Parathyroid adenoma (tissue), 2 donors: ENCODE data around the gene ARID3B.

Source experiments
- H2AFZ ChIP-seq: fragments of 300-600 bp; sonication (generic); one replicate; pipeline ENCODE4 v1.7.0; 2017; ENCODE audit warnings: antibody characterized with exemption, mild to moderate bottlenecking
- H3K27ac ChIP-seq: fragments of 300-600 bp; sonication (generic); one replicate; pipeline ENCODE4 v1.7.0; 2017
- H3K27me3 ChIP-seq: fragments of 300-600 bp; sonication (generic); one replicate; pipeline ENCODE4 v1.7.0; 2017; ENCODE audit warnings: low read length; ENCODE audit not compliant: control insufficient read depth, insufficient read depth
- H3K36me3 ChIP-seq: fragments of 300-600 bp; sonication (generic); one replicate; pipeline ENCODE4 v1.7.0; 2017; ENCODE audit warnings: low read length; ENCODE audit not compliant: control insufficient read depth, insufficient read depth
- H3K4me1 ChIP-seq: fragments of 300-600 bp; sonication (generic); one replicate; pipeline ENCODE4 v1.7.0; 2017; ENCODE audit warnings: control low read depth
- H3K4me2 ChIP-seq: fragments of 300-600 bp; sonication (generic); one replicate; pipeline ENCODE4 v1.7.0; 2017; ENCODE audit warnings: low read length
- H3K4me3 ChIP-seq: fragments of 300-600 bp; sonication (generic); one replicate; pipeline ENCODE4 v1.7.0; 2017; ENCODE audit warnings: low read depth, low read length
- H3K79me2 ChIP-seq: fragments of 300-600 bp; sonication (generic); one replicate; pipeline ENCODE4 v1.7.0; 2017; ENCODE audit warnings: control low read depth
- H3K9ac ChIP-seq: fragments of 300-600 bp; sonication (generic); one replicate; pipeline ENCODE4 v1.7.0; 2017; ENCODE audit warnings: mild to moderate bottlenecking
- H3K9me3 ChIP-seq: fragments of 300-600 bp; sonication (generic); one replicate; pipeline ENCODE4 v1.7.0; 2017; ENCODE audit warnings: low read length; ENCODE audit not compliant: control insufficient read depth
- TF ChIP-seq, protein P1 (sequence below): fragments of 300-600 bp; sonication (generic); IDR thresholded peaks from one replicate; pipeline ENCODE4 v1.7.0; 2017; ENCODE audit warnings: antibody characterized with exemption, mild to moderate bottlenecking
- donor health status: primary hyperparathyroidism.

Gene ARID3B

DNA sequence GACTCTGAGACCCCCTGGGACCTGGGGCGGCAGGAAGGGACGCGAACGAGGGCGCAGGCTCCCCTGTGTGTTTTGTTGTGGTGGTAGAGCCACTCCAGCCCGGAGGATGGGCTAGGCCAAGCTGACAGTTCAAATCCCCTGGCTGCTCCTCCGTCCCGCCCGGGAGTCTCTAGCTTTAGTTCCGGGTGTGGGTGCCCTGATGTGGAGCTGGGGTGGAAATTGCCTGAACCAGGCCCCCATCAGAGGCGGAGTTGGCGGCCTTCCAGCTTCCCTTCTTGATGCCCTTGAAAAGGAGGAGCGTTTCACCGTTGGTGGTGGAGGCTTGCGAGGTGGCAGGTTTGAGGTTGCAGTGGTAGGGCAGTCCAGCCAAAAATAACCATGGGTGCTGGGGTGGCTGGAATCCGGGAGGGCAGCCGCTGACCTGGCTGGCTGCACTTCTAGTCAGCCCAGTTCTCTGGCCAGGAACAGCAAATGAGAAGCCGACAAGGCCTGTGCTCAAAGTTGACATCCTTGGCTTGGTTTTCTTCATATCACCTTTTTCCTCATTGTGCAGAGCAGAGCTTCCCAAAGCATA, 75.4 kb downstream of the ARID3B start:
- Histone ChIP-seq H3K9ac (peak overlapping the region; percentile 94), H3K9me3 (no peaks in the 10 kb centered on the region), H3K36me3 (no peaks in the 10 kb centered on the region), H3K4me1 (peaks cover 12% of the 10 kb centered on the region), H3K4me2 (peak overlapping the region; percentile 89), H3K4me3 (peak overlapping the region; percentile 95), H3K27ac (peak overlapping the region; percentile 94), H3K79me2 (peaks cover 21% of the 10 kb centered on the region), H3K27me3 (no peaks in the 10 kb centered on the region), H2AFZ (peak overlapping the region; percentile 88)
- TF ChIP-seq, protein P1, sequence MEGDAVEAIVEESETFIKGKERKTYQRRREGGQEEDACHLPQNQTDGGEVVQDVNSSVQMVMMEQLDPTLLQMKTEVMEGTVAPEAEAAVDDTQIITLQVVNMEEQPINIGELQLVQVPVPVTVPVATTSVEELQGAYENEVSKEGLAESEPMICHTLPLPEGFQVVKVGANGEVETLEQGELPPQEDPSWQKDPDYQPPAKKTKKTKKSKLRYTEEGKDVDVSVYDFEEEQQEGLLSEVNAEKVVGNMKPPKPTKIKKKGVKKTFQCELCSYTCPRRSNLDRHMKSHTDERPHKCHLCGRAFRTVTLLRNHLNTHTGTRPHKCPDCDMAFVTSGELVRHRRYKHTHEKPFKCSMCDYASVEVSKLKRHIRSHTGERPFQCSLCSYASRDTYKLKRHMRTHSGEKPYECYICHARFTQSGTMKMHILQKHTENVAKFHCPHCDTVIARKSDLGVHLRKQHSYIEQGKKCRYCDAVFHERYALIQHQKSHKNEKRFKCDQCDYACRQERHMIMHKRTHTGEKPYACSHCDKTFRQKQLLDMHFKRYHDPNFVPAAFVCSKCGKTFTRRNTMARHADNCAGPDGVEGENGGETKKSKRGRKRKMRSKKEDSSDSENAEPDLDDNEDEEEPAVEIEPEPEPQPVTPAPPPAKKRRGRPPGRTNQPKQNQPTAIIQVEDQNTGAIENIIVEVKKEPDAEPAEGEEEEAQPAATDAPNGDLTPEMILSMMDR, result no peak

DNA sequence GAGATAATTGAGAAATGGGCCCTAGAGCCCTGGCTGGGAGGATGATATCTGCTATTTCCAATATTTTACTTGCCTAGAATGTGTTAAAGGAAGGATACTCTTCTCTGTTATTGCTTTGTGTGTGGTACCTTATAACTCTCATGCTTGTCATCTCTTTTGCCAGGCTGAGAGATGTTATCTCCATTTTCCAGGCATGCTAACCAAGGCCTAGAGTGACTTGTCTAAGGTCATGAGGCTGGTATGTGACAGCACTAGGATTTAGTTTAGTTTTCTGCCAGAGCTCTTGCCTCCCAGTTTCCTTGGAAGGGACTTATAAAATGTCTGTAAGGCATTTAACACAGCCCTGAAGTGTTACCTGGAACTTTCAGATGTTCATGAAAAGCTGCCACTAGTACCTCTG, 76.0 kb downstream of the ARID3B start:
- Histone ChIP-seq H3K36me3 (no peaks in the 10 kb centered on the region), H2AFZ (no peak overlapping the region), H3K27me3 (no peaks in the 10 kb centered on the region), H3K27ac (peak overlapping the region; percentile 94), H3K79me2 (peaks cover 21% of the 10 kb centered on the region), H3K9me3 (no peaks in the 10 kb centered on the region), H3K4me2 (peak overlapping the region; percentile 89), H3K4me3 (peak overlapping the region; percentile 95), H3K4me1 (peaks cover 12% of the 10 kb centered on the region), H3K9ac (no peak overlapping the region)
- TF ChIP-seq, protein P1, result no peak

DNA sequence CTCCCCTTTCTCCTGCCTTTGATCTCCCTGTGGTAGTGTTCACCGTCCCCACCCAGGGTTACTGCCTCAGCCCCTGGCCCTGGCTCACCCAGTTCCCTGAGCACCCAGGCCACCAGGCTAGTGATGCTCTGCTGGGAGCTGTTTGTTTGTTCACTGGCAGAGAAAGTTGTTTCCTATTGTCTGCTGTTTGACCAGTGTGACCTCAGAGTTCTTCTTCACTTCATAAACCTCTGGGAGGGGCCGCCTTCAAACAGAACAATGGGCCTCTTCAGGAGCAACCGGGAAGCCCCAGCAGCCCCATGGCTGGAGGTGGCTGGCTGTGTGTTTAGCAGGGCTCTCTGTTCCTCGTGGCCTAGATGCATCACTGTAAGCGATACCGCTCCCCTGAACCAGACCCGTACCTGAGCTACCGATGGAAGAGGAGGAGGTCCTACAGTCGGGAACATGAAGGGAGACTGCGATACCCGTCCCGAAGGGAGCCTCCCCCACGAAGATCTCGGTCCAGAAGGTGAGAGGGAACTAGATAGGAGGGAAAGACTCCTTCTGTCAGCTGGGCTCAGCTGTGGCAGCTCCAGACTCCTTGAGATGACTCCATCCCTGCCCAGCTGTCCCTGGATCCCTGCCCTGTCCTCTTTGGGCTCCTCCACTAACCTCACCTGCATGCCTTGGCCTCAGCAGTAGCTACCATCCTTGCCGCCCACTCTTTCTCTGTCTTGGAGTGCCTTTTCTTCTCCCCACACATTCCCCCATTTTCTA, 78.0 kb downstream of the ARID3B start:
- no peak overlapping the region for H3K4me2 ChIP-seq
- peaks cover 21% of the 10 kb centered on the region for H3K79me2 ChIP-seq
- H2AFZ ChIP-seq, result no peak overlapping the region
- H3K4me1 ChIP-seq, result peaks cover 12% of the 10 kb centered on the region
- no peaks in the 10 kb centered on the region for H3K9me3 ChIP-seq
- H3K27me3 ChIP-seq, result no peaks in the 10 kb centered on the region
- no peak overlapping the region for H3K27ac ChIP-seq
- H3K9ac ChIP-seq, result no peak overlapping the region
- TF ChIP-seq, protein P1, result no peak
- H3K36me3 ChIP-seq, result no peaks in the 10 kb centered on the region
- no peak overlapping the region for H3K4me3 ChIP-seq

DNA sequence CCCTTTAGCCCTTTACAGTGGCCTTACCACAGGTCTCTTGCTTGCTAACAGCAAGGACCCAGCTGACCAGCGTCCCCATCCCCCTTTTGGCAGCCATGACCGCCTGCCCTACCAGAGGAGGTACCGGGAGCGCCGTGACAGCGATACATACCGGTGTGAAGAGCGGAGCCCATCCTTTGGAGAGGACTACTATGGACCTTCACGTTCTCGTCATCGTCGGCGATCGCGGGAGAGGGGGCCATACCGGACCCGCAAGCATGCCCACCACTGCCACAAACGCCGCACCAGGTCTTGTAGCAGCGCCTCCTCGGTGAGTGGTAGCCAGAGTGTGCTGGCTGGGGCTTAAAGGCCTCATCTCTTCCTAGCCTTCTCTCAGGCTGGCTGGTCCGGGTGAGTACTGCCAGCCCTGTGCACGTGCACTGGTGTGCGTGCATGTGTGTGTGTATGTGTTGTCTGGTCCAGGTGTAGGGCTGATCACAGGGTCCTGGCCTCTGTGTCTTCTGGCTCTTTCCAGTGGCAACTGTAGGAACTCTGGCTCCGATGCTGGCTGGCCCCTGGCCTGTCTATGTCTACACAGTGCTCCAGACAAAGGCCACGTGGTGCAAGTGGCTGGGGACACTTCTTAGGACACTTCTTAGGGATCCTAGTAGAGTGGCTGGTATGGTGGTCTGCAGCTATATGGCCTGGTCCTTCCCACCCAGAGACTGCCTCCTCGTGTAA, 79.1 kb downstream of the ARID3B start:
- no peaks in the 10 kb centered on the region for H3K36me3 ChIP-seq
- H3K79me2 ChIP-seq, result peaks cover 21% of the 10 kb centered on the region
- no peak overlapping the region for H3K27ac ChIP-seq
- H3K27me3 ChIP-seq, result no peaks in the 10 kb centered on the region
- no peaks in the 10 kb centered on the region for H3K9me3 ChIP-seq
- H3K4me2 ChIP-seq, result no peak overlapping the region
- no peak overlapping the region for H3K9ac ChIP-seq
- peaks cover 12% of the 10 kb centered on the region for H3K4me1 ChIP-seq
- TF ChIP-seq, protein P1, result no peak
- no peak overlapping the region for H2AFZ ChIP-seq
- no peak overlapping the region for H3K4me3 ChIP-seq
